GM20000 (cell line): ENCODE data around the gene RPS26.
"Not testable (repeated sequence)": the region's sequence is repeated elsewhere in the genome, so short reads cannot be mapped to it uniquely, and the experiment has no call there.

Experiments used
- DNase-seq: peaks from one replicate; pipeline ENCODE4 v3.0.0; 2012; ENCODE audit warnings: low spot score
- CTCF ChIP-seq: IDR thresholded peaks from 2 replicates; pipeline ENCODE4 v1.5.1; 2012; ENCODE audit warnings: mild to moderate bottlenecking, control low read depth; ENCODE audit errors: extremely low read depth, missing control alignments

Gene RPS26

GRCh38 chr12:56029666-56030293, 11.9 kb upstream of the RPS26 start:
- DNase-seq = peak; percentile 59
- TF ChIP-seq CTCF = peak; percentile 65

DNA sequence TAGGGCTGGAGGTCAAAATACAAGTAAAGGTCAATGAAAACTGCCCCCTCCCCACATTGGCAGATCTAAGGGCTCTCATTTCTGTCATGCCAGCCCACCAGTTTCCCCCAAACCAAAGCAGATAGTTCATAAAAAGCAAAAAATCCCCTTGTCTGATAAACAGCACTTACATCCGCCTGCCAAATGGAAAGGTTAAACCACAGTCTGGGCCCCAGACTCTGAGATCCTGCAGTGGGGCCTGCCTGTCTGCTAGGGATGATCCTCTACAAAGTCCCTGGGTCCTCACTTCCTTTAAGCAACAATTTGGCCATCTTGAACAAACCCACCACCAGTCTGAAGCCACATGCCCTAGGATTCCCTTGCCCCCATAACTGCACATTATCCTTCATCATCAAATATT, 9.7 kb upstream of the RPS26 start:
- no peak for TF ChIP-seq CTCF
- no peak for DNase-seq

GRCh38 chr12:56034586-56035332, 7.0 kb upstream of the RPS26 start:
- TF ChIP-seq CTCF = no peak
- no peak for DNase-seq

- DNase-seq = no peak
- no peak for TF ChIP-seq CTCF
These were observed 4.6 kb upstream of the RPS26 start for GRCh38 chr12:56037161-56037560.

GRCh38 chr12:56038022-56038655, 3.6 kb upstream of the RPS26 start:
- no peak for DNase-seq
- no peak for TF ChIP-seq CTCF

DNA sequence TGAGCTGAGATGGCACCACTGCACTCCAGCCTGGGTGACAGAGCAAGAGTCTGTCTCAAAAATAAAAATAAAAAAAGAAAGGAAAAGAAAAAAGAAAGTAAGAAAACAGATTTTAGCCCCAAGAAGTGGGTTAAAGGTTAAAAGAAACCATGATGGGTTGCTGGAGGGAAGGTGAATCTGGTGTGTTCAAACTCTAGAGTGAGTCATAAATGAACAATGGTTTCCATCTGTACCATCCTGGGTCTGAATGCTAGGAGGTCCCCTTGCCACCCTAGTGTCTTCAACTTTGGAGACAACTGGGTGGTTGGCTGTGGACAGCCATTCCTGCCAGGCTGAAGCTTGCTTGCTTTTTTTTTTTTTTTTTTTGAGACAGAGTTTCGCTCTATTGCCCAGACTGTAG, 1.6 kb upstream of the RPS26 start:
- DNase-seq = no peak
- TF ChIP-seq CTCF = no peak

DNA sequence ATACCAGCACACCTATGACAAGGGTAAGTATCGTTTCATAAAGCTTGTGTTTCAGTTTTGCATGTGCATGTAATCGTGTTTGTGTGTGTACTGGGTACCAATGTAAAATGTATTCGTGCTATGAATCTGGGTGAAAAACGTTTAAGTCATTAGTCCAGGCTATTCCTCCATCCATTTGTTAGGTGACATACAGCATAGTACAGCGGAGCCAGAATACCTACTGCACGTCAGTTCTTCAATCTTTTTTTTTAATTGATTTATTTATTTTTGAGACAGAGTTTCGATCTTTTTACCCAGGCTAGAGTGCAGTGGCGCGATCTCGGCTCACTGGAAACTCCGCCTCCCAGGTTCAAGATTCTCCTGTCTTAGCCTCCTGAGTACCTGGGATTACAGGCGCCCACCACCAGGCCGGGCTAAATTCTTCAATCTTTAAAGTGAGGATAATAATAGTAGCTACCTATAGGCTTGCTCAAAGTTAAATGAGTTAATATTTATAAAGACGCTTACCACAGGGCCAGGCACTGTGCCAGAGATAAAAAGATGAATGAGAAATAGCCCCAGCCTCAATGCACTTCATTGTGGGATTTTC, 661 bp upstream of the RPS26 start:
- DNase-seq = no peak
- no peak for TF ChIP-seq CTCF

DNA sequence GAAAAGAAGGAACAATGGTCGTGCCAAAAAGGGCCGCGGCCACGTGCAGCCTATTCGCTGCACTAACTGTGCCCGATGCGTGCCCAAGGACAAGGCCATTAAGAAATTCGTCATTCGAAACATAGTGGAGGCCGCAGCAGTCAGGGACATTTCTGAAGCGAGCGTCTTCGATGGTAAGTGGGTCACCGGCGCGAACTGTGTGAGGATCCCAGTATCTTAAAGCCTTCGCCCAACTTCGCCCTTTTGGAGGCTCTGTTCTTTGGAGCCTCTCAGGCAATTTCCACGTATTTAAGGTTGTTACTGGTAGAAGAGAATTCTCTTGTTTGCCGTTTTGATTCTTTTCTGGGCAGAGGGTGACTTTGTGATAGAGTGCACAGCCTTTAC, 704 bp downstream of the RPS26 start:
- not testable (repeated sequence) for DNase-seq
